ENCODE data around the gene PDE1A. TPM values are rescaled to one million over a fixed set of nuclear protein-coding genes. Genes with fewer than 3 reads are reported as not detected.

Gene PDE1A
- total RNA-seq, 1 donor from 2014 or later: 0.08 TPM

DNA sequence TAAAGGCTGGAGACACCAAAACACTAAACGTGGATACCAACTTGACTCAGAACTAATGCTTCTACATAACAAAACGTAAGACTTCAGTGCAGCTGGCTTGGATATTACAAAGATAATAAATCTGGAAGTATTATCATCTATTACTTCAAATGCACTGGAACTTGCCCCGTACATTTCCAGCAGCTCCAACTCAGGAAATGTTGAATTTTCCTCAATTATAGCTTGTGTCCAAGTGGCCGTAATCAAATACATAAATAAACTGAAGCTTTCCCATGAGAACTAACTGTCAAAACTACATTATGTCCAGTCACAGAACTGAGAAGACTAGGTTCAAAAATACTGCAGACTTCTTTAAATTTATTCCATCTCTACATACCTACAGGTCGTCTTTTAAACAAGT is 6.2 kb downstream of the PDE1A start:
- no peak for DNase-seq (ENCODE audit: low read depth)
- TF ChIP-seq, protein P1, sequence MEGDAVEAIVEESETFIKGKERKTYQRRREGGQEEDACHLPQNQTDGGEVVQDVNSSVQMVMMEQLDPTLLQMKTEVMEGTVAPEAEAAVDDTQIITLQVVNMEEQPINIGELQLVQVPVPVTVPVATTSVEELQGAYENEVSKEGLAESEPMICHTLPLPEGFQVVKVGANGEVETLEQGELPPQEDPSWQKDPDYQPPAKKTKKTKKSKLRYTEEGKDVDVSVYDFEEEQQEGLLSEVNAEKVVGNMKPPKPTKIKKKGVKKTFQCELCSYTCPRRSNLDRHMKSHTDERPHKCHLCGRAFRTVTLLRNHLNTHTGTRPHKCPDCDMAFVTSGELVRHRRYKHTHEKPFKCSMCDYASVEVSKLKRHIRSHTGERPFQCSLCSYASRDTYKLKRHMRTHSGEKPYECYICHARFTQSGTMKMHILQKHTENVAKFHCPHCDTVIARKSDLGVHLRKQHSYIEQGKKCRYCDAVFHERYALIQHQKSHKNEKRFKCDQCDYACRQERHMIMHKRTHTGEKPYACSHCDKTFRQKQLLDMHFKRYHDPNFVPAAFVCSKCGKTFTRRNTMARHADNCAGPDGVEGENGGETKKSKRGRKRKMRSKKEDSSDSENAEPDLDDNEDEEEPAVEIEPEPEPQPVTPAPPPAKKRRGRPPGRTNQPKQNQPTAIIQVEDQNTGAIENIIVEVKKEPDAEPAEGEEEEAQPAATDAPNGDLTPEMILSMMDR (IDR thresholded peaks at IDR 0.05; ENCODE audit: insufficient read depth, low read length, poor library complexity, severe bottlenecking): no peak
- no peak overlapping the region for H3K4me3 ChIP-seq (ENCODE audit: low read depth, low read length)
- no peaks in the 10 kb centered on the region for H3K27me3 ChIP-seq (ENCODE audit: control insufficient read depth, insufficient read depth, low read length)
- H3K36me3 ChIP-seq (ENCODE audit: control insufficient read depth, insufficient read depth, low read length): no peaks in the 10 kb centered on the region

DNA sequence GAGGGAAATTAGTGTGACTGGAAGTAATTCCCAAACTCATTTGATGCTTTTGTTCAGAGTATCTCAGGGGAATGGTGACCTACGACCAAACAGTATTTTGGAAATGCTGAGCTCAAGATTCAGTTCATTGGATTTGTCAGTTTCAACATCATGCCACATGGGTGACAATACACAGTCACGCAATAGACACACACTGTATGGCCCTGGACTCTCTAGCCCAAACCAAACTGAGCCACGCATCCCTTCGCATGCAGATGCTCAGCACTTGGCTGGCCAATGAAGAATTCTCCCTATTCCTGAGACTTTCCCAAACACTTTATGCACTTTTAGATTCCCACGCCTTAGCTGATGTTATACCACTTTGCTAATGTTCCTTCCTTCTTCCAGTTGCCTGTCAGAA is 10.0 kb downstream of the PDE1A start:
- TF ChIP-seq, protein P1 (IDR thresholded peaks at IDR 0.05; ENCODE audit: insufficient read depth, low read length, poor library complexity, severe bottlenecking): no peak
- no peak overlapping the region for H3K4me3 ChIP-seq (ENCODE audit: low read depth, low read length)

DNA sequence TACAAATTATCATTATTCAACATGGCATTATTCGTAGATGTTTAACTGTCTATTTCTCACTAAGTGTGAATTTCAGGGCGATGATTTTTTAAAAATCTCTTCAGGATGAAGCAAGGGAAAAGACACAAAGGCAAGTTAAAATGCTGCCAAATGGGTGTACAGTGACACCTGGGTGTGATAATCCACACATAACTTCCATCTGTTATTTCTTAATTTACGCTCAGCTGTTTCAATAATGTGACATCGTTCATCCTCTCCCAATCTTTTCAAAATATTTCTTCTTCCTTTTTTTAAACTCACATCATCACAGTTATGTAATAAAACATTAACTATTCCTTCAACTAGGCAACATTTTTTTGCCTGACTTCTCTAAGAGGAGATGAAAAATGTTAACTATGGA is 10.6 kb downstream of the PDE1A start:
- no peak for DNase-seq (ENCODE audit: low read depth)
- H3K4me3 ChIP-seq (ENCODE audit: low read depth, low read length): no peak overlapping the region
- TF ChIP-seq, protein P1 (IDR thresholded peaks at IDR 0.05; ENCODE audit: insufficient read depth, low read length, poor library complexity, severe bottlenecking): no peak
- H3K36me3 ChIP-seq (ENCODE audit: control insufficient read depth, insufficient read depth, low read length): no peaks in the 10 kb centered on the region
- no peaks in the 10 kb centered on the region for H3K27me3 ChIP-seq (ENCODE audit: control insufficient read depth, insufficient read depth, low read length)

More for the DNA sequence above, 10.0 kb downstream of the PDE1A start:
- Histone ChIP-seq H3K36me3 (ENCODE audit: control insufficient read depth, insufficient read depth, low read length) (no peaks in the 10 kb centered on the region), H3K27me3 (ENCODE audit: control insufficient read depth, insufficient read depth, low read length) (no peaks in the 10 kb centered on the region)
- no peak for DNase-seq (ENCODE audit: low read depth)

DNA sequence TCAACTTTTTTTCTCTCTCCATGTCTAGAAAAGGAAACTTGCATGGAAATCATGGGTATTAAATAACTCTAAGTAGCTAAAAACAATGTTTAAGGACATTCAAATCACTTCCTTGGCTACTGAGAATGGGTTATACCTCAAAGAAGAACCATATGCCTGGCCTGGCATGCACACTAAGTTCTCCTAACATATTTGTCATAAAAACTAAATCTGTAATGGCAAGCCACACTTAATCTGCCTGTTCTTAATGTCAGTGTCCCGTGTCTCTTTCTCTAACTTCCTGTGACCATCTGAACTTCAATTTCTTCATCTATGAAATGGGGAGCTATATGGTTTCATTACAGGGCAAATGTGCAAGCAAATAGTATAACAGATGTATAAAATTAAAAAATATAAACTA is 11.1 kb downstream of the PDE1A start:
- DNase-seq (ENCODE audit: low read depth): no peak
- TF ChIP-seq, protein P1 (IDR thresholded peaks at IDR 0.05; ENCODE audit: insufficient read depth, low read length, poor library complexity, severe bottlenecking): no peak
- Histone ChIP-seq H3K27me3 (ENCODE audit: control insufficient read depth, insufficient read depth, low read length) (no peaks in the 10 kb centered on the region), H3K36me3 (ENCODE audit: control insufficient read depth, insufficient read depth, low read length) (no peaks in the 10 kb centered on the region), H3K4me3 (ENCODE audit: low read depth, low read length) (no peak overlapping the region)

DNA sequence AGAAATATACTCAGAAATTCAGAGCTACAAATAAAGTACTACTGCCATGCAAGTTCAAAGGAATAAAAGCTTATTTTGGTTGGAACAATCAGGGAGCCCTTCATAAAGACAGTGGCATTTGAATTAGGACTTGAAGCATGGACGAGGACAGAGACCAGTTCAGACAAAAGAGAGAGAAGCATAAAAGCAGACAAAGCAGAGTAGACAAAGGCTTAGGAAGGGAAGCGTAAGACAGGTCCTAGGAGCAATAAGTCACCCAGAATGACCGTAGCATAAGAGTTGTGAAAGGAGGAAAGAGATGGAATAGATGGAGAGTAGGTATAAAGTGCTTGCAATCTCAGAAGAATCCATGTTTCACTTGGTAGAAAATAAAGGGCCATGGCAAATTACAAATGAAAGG is 14.0 kb downstream of the PDE1A start:
- TF ChIP-seq, protein P1 (IDR thresholded peaks at IDR 0.05; ENCODE audit: insufficient read depth, low read length, poor library complexity, severe bottlenecking): no peak
- Histone ChIP-seq H3K36me3 (ENCODE audit: control insufficient read depth, insufficient read depth, low read length) (no peaks in the 10 kb centered on the region), H3K4me3 (ENCODE audit: low read depth, low read length) (no peak overlapping the region), H3K27me3 (ENCODE audit: control insufficient read depth, insufficient read depth, low read length) (no peaks in the 10 kb centered on the region)
- DNase-seq (ENCODE audit: low read depth): no peak

DNA sequence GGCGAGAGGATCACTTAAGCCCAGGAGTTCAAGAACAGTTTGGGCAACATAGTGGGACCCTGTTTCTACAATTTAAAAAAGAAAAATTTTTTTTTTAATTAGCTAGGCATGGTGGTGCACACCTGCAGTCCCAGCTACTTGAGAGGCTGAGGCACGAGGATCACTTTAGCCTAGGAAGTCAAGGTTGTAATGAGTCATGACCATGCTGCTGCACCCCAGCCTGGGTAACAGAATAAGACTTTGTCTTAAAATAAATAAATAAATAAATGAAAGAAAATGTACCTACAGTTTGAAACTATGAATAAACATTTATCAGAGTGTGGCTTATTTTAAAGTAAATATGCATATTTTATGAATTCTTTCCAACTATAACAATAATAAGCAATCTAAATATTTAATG is 16.7 kb downstream of the PDE1A start:
- TF ChIP-seq, protein P1 (IDR thresholded peaks at IDR 0.05; ENCODE audit: insufficient read depth, low read length, poor library complexity, severe bottlenecking): no peak
- Histone ChIP-seq H3K36me3 (ENCODE audit: control insufficient read depth, insufficient read depth, low read length) (no peaks in the 10 kb centered on the region), H3K27me3 (ENCODE audit: control insufficient read depth, insufficient read depth, low read length) (no peaks in the 10 kb centered on the region), H3K4me3 (ENCODE audit: low read depth, low read length) (no peak overlapping the region)
- no peak for DNase-seq (ENCODE audit: low read depth)
